Activated CD8-positive, alpha-beta memory T cell treated with anti-CD3 and anti-CD28 coated beads, Interleukin-2, amount 10 ng/mL, durations not matched to agents 7 days and 5 days (primary cell): ENCODE data around the gene PIAS2. TPM values are rescaled to one million over a fixed set of nuclear protein-coding genes. Genes with fewer than 3 reads are reported as not detected.
"Not testable (repeated sequence)": the region's sequence is repeated elsewhere in the genome, so short reads cannot be mapped to it uniquely, and the experiment has no call there.

ENCODE experiments used
- ATAC-seq: fragments of 150-1000 bp; cut with Tn5 transposase; one replicate; pipeline ENCODE4 v1.10.0; 2021; ENCODE audit warnings: moderate library complexity
- CTCF ChIA-PET: fragments of 350-600 bp; sonication (Branson Sonifier 250); formaldehyde crosslinking; loops from one replicate; lab custom pipeline; 2021; ENCODE audit warnings: antibody characterized with exemption; lab: Charles Lee
- DNase-seq: peaks from one replicate; pipeline ENCODE4 v3.0.0-alpha.2; 2020
- H3K27ac Mint-ChIP-seq: one replicate; pipeline ENCODE4 v1.8.0; 2021; ENCODE audit warnings: mild to moderate bottlenecking, mixed read lengths
- H3K27me3 Mint-ChIP-seq: one replicate; pipeline ENCODE4 v1.8.0; 2021; ENCODE audit warnings: mixed read lengths
- H3K36me3 Mint-ChIP-seq: one replicate; pipeline ENCODE4 v1.8.0; 2021; ENCODE audit warnings: mild to moderate bottlenecking, mixed read lengths
- H3K4me1 Mint-ChIP-seq: one replicate; pipeline ENCODE4 v1.8.0; 2021; ENCODE audit warnings: mixed read lengths
- H3K4me3 Mint-ChIP-seq: one replicate; pipeline ENCODE4 v1.8.0; 2021; ENCODE audit warnings: mild to moderate bottlenecking, moderate library complexity, mixed read lengths
- H3K9me3 Mint-ChIP-seq: one replicate; pipeline ENCODE4 v1.8.0; 2022; ENCODE audit warnings: low read depth, mixed read lengths
- total RNA-seq, 2 experiments: library from RNA; stranded (reverse); gene quantifications; one replicate each; pipeline ENCODE4 v1.2.3, GENCODE V29; 2021

PIAS2 gene
- total RNA-seq, 2 experiments from 2014 or later, result 11.7 to 19.8 TPM

GRCh38 chr18:46891742-46892214, 25.5 kb downstream of the PIAS2 start:
- H3K4me1 Mint-ChIP-seq, result peaks cover 28% of the 10 kb centered on the region
- DNase-seq, result no peak
- no peak overlapping the region for H3K27ac Mint-ChIP-seq
- peaks cover 14% of the 10 kb centered on the region for H3K9me3 Mint-ChIP-seq
- H3K4me3 Mint-ChIP-seq, result no peak overlapping the region
- ATAC-seq, result no peak
- H3K27me3 Mint-ChIP-seq, result no peaks in the 10 kb centered on the region
- CTCF ChIA-PET, result interaction anchor here (0.9 kb wide), 1 partner anchor 15 kb away, joined by 3 read pairs; no protein-coding TSS in a partner anchor
- peaks cover 37% of the 10 kb centered on the region for H3K36me3 Mint-ChIP-seq

GRCh38 chr18:46888965-46889364, 28.3 kb downstream of the PIAS2 start:
- peaks cover 24% of the 10 kb centered on the region for H3K4me1 Mint-ChIP-seq
- H3K27ac Mint-ChIP-seq, result no peak overlapping the region
- DNase-seq, result no peak
- H3K4me3 Mint-ChIP-seq, result no peak overlapping the region
- H3K27me3 Mint-ChIP-seq, result no peaks in the 10 kb centered on the region
- peaks cover 14% of the 10 kb centered on the region for H3K9me3 Mint-ChIP-seq
- CTCF ChIA-PET, result no interaction called here
- peaks cover 36% of the 10 kb centered on the region for H3K36me3 Mint-ChIP-seq
- ATAC-seq, result no peak

- DNase-seq (no peak), ATAC-seq (no peak)
- CTCF ChIA-PET, result no interaction called here
- Mint-ChIP-seq H3K36me3 (peaks cover 34% of the 10 kb centered on the region), H3K27me3 (no peaks in the 10 kb centered on the region), H3K9me3 (peaks cover 14% of the 10 kb centered on the region), H3K4me3 (no peak overlapping the region), H3K27ac (no peak overlapping the region), H3K4me1 (peaks cover 8% of the 10 kb centered on the region)
Observed at GRCh38 chr18:46886893-46887292, 30.4 kb downstream of the PIAS2 start.

- DNase-seq, result no peak
- H3K27ac Mint-ChIP-seq, result no peak overlapping the region
- no peak for ATAC-seq
- no peak overlapping the region for H3K4me3 Mint-ChIP-seq
- H3K36me3 Mint-ChIP-seq, result peaks cover 23% of the 10 kb centered on the region
- no peaks in the 10 kb centered on the region for H3K27me3 Mint-ChIP-seq
- peaks cover 5% of the 10 kb centered on the region for H3K9me3 Mint-ChIP-seq
- H3K4me1 Mint-ChIP-seq, result no peaks in the 10 kb centered on the region
- CTCF ChIA-PET, result no interaction called here
Observed at GRCh38 chr18:46883180-46883579, 34.1 kb downstream of the PIAS2 start.

DNA sequence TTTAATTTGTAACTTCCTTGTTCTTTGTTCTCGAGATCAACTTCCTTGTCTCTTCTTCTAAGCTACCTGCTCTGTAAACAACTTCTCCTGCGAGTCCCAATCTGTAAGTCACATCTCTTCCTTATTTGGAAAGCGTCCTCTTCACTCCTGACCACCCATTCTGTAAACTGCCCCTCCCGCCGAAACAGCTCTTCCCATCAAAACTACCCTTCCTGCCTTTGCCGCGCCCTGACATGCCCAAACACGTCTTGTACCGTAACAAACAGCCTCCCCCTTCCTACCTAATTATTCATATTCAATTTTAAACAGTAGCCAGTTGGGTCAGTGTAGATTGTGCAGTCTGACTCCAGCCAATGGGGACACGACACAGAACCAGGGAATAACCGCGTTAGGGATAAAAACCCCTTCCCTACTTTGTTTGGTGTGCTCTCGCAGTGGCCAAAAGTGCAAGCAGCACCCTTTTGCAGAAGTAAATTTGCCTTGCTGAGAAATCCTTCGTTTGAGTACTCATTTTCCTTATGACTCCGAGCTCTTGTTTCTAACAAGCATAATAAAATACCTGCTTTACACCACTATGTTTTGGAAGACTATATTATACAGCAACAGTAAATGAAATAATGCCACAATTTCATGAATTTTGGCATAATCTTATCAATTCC, 39.8 kb downstream of the PIAS2 start:
- CTCF ChIA-PET, result interaction anchor here (0.9 kb wide), 1 partner anchor 14 kb away, joined by 3 read pairs; no protein-coding TSS in a partner anchor
- H3K36me3 Mint-ChIP-seq, result peaks cover 38% of the 10 kb centered on the region
- H3K27ac Mint-ChIP-seq, result no peak overlapping the region
- no peaks in the 10 kb centered on the region for H3K4me1 Mint-ChIP-seq
- no peak for DNase-seq
- peaks cover 27% of the 10 kb centered on the region for H3K9me3 Mint-ChIP-seq
- no peak overlapping the region for H3K4me3 Mint-ChIP-seq
- no peaks in the 10 kb centered on the region for H3K27me3 Mint-ChIP-seq
- no peak for ATAC-seq

- H3K36me3 Mint-ChIP-seq, result peaks cover 25% of the 10 kb centered on the region
- CTCF ChIA-PET, result no interaction called here
- H3K9me3 Mint-ChIP-seq, result peaks cover 18% of the 10 kb centered on the region
- peaks cover 7% of the 10 kb centered on the region for H3K4me1 Mint-ChIP-seq
- H3K27me3 Mint-ChIP-seq, result no peaks in the 10 kb centered on the region
- ATAC-seq (no peak), DNase-seq (no peak)
- no peak overlapping the region for H3K4me3 Mint-ChIP-seq
- H3K27ac Mint-ChIP-seq, result no peak overlapping the region
Observed at GRCh38 chr18:46868169-46868921, 49.0 kb downstream of the PIAS2 start.

DNA sequence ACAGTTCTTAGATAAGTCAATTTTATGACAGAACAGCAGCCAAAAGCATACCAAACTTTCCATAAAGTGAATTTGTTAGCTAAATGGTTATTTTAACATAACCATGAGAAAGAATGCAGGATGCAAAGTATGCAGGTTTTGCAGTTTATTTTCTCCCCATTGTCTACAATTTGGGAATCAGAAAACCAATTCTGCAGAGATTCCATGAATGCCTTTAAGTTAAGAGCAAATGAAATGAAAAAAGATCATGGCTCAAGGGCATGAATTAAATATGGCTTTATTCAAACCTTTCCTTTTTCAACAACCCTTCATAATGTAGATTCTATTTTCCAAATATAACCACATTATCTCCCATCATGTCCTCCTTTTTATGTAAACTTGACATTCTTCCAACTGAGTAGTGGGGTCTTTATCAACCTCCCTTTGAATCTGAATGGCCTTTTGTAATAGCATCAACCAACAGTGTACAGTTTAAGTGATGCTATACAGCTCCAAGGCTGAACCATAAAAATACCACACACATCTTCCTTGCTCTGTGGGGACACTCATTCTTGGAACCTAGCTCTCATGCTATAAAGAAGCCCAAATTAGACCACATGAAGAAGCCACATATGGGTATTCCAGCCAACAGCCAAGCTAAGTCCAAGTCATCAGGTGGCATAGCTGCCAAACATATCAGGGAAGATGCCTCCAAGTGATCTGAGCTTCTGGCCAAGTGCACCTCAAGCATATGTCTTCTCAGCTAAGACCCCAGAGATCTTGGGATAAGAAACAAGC, 49.8 kb downstream of the PIAS2 start:
- ATAC-seq (no peak), DNase-seq (no peak)
- peaks cover 7% of the 10 kb centered on the region for H3K4me1 Mint-ChIP-seq
- H3K27ac Mint-ChIP-seq, result no peak overlapping the region
- CTCF ChIA-PET, result no interaction called here
- H3K36me3 Mint-ChIP-seq, result peaks cover 25% of the 10 kb centered on the region
- no peaks in the 10 kb centered on the region for H3K27me3 Mint-ChIP-seq
- no peak overlapping the region for H3K4me3 Mint-ChIP-seq
- H3K9me3 Mint-ChIP-seq, result peaks cover 15% of the 10 kb centered on the region

- H3K4me3 Mint-ChIP-seq, result no peak overlapping the region
- H3K9me3 Mint-ChIP-seq, result peaks cover 15% of the 10 kb centered on the region
- ATAC-seq (no peak), DNase-seq (no peak)
- no peaks in the 10 kb centered on the region for H3K27me3 Mint-ChIP-seq
- peaks cover 7% of the 10 kb centered on the region for H3K4me1 Mint-ChIP-seq
- H3K27ac Mint-ChIP-seq, result no peak overlapping the region
- H3K36me3 Mint-ChIP-seq, result peaks cover 25% of the 10 kb centered on the region
- CTCF ChIA-PET, result no interaction called here
Observed at GRCh38 chr18:46866523-46866922, 50.8 kb downstream of the PIAS2 start.

GRCh38 chr18:46865245-46865644, 52.1 kb downstream of the PIAS2 start:
- H3K27me3 Mint-ChIP-seq, H3K4me1 Mint-ChIP-seq, ATAC-seq, DNase-seq, H3K27ac Mint-ChIP-seq, H3K4me3 Mint-ChIP-seq, CTCF ChIA-PET: not testable (repeated sequence)
- peaks cover 15% of the 10 kb centered on the region for H3K9me3 Mint-ChIP-seq
- H3K36me3 Mint-ChIP-seq, result peaks cover 23% of the 10 kb centered on the region

DNA sequence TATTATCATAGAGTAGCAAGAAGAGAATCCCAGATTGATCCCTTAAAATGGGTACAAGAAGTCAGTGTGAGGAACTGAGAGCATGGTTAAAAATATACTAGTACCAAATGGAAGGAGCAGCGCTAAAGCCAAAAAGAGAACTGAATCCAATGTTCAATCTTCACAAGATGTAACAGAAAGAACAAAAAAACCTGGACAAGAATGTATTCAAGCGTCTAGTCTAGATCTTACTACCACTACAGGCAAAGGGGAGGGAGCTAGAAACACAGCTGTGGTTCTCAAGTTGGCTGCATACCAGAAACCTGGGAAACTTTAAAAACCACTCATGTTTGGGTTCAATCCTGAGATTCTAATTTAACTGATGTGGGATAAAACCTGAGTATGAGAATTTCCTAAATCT, 57.5 kb downstream of the PIAS2 start:
- no peak overlapping the region for H3K4me3 Mint-ChIP-seq
- DNase-seq, result no peak
- H3K9me3 Mint-ChIP-seq, result no peaks in the 10 kb centered on the region
- H3K27me3 Mint-ChIP-seq, result no peaks in the 10 kb centered on the region
- H3K36me3 Mint-ChIP-seq, result peaks cover 10% of the 10 kb centered on the region
- no peaks in the 10 kb centered on the region for H3K4me1 Mint-ChIP-seq
- no peak for ATAC-seq
- CTCF ChIA-PET, result no interaction called here
- H3K27ac Mint-ChIP-seq, result no peak overlapping the region

GRCh38 chr18:46858290-46858689, 59.0 kb downstream of the PIAS2 start:
- Mint-ChIP-seq H3K27ac (no peak overlapping the region), H3K4me3 (no peak overlapping the region)

GRCh38 chr18:46856973-46857372, 60.3 kb downstream of the PIAS2 start:
- no peaks in the 10 kb centered on the region for H3K9me3 Mint-ChIP-seq
- CTCF ChIA-PET, result no interaction called here
- no peak for DNase-seq
- H3K27ac Mint-ChIP-seq, result no peak overlapping the region
- no peaks in the 10 kb centered on the region for H3K27me3 Mint-ChIP-seq
- H3K4me1 Mint-ChIP-seq, result no peaks in the 10 kb centered on the region
- peaks cover 16% of the 10 kb centered on the region for H3K36me3 Mint-ChIP-seq
- H3K4me3 Mint-ChIP-seq, result no peak overlapping the region
- no peak for ATAC-seq

More at GRCh38 chr18:46858290-46858689, 59.0 kb downstream of the PIAS2 start:
- CTCF ChIA-PET, result no interaction called here
- peaks cover 15% of the 10 kb centered on the region for H3K36me3 Mint-ChIP-seq
- no peaks in the 10 kb centered on the region for H3K27me3 Mint-ChIP-seq
- H3K4me1 Mint-ChIP-seq, result no peaks in the 10 kb centered on the region
- H3K9me3 Mint-ChIP-seq, result no peaks in the 10 kb centered on the region
- ATAC-seq (no peak), DNase-seq (no peak)

GRCh38 chr18:46849007-46849406, 68.3 kb downstream of the PIAS2 start:
- no peak for DNase-seq
- Mint-ChIP-seq H3K4me1 (no peaks in the 10 kb centered on the region), H3K27ac (no peak overlapping the region), H3K27me3 (no peaks in the 10 kb centered on the region), H3K4me3 (no peak overlapping the region), H3K9me3 (no peaks in the 10 kb centered on the region), H3K36me3 (peaks cover 5% of the 10 kb centered on the region)
- CTCF ChIA-PET, result no interaction called here
- ATAC-seq, result no peak
